SK-N-SH treated with all-trans-retinoic acid at 6 μM for 48 hours (cell line): ENCODE data around the gene BICD1.
A peak's percentile ranks its signal among the peaks of the same experiment; 100 is the strongest.

ENCODE experiments used
- ATAC-seq: fragments of 200-7000 bp; cut with Tn5 transposase; 3 replicates; pipeline ENCODE4 v1.9.1; 2020; ENCODE audit warnings: mild to moderate bottlenecking, moderate library complexity
- ARNTL ChIP-seq: fragments of 450-650 bp; formaldehyde crosslinking; IDR thresholded peaks from 2 replicates; pipeline ENCODE4 v1.5.0; 2020; ENCODE audit warnings: low read depth, mild to moderate bottlenecking, moderate library complexity, borderline replicate concordance
- BACH2 ChIP-seq: fragments of 250-450 bp; sonication (Bioruptor Pico); IDR thresholded peaks from 2 replicates; pipeline ENCODE4 v1.9.0; 2021; ENCODE audit warnings: mild to moderate bottlenecking, borderline replicate concordance
- CREB5 ChIP-seq: fragments of 250-450 bp; sonication (Bioruptor Pico); IDR thresholded peaks from 2 replicates; pipeline ENCODE4 v1.5.1; 2020; ENCODE audit warnings: low read depth, mild to moderate bottlenecking, moderate library complexity
- ESRRG ChIP-seq: fragments of 250-450 bp; sonication (Bioruptor Pico); IDR thresholded peaks from 2 replicates; pipeline ENCODE4 v1.6.1; 2021; ENCODE audit warnings: mild to moderate bottlenecking
- ISL1 ChIP-seq: fragments of 250-450 bp; sonication (Bioruptor Pico); IDR thresholded peaks from 2 replicates; pipeline ENCODE4 v2.1.2; 2022; ENCODE audit warnings: mild to moderate bottlenecking, moderate library complexity
- OSR1 ChIP-seq: fragments of 250-450 bp; sonication (Bioruptor Pico); IDR thresholded peaks from 2 replicates; pipeline ENCODE4 v1.8.0; 2022; ENCODE audit warnings: moderate library complexity, mild to moderate bottlenecking, inconsistent platforms
- PATZ1 ChIP-seq: fragments of 250-450 bp; sonication (Bioruptor Pico); IDR thresholded peaks from 2 replicates; pipeline ENCODE4 v1.8.0; 2020; ENCODE audit warnings: mild to moderate bottlenecking, moderate library complexity, borderline replicate concordance
- PPARA ChIP-seq: fragments of 250-450 bp; sonication (Bioruptor Pico); IDR thresholded peaks from 2 replicates; pipeline ENCODE4 v1.5.0; 2020; ENCODE audit warnings: mild to moderate bottlenecking, borderline replicate concordance
- RARB ChIP-seq: fragments of 250-450 bp; sonication (Bioruptor Pico); IDR thresholded peaks from 2 replicates; pipeline ENCODE4 v1.8.0; 2021; ENCODE audit warnings: mild to moderate bottlenecking, moderate library complexity
- SNAI2 ChIP-seq: fragments of 250-450 bp; sonication (Bioruptor Pico); IDR thresholded peaks from 2 replicates; pipeline ENCODE4 v1.5.0; 2020; ENCODE audit warnings: mild to moderate bottlenecking, moderate library complexity
- TCF4 ChIP-seq: fragments of 250-450 bp; sonication (Bioruptor Pico); IDR thresholded peaks from 2 replicates; pipeline ENCODE4 v1.8.0; 2021; ENCODE audit warnings: mild to moderate bottlenecking, moderate library complexity, borderline replicate concordance
- ZC3H10 ChIP-seq: fragments of 250-450 bp; sonication (Bioruptor Pico); IDR thresholded peaks from 2 replicates; pipeline ENCODE4 v1.5.1; 2021; ENCODE audit warnings: mild to moderate bottlenecking, moderate library complexity
- ZFP3 ChIP-seq: fragments of 250-450 bp; sonication (Bioruptor Pico); IDR thresholded peaks from 2 replicates; pipeline ENCODE4 v1.5.0; 2020; ENCODE audit warnings: mild to moderate bottlenecking, moderate library complexity
- ZFP30 ChIP-seq: fragments of 450-650 bp; formaldehyde crosslinking; IDR thresholded peaks from 2 replicates; pipeline ENCODE4 v1.5.0; 2022; ENCODE audit warnings: mild to moderate bottlenecking, moderate library complexity
- ZNF565 ChIP-seq: fragments of 450-650 bp; formaldehyde crosslinking; conservative IDR thresholded peaks from 2 replicates; pipeline ENCODE4 v1.5.0; 2020; ENCODE audit warnings: low read depth, mild to moderate bottlenecking, moderate library complexity
- ZNF70 ChIP-seq: fragments of 450-650 bp; formaldehyde crosslinking; IDR thresholded peaks from 2 replicates; pipeline ENCODE4 v1.5.0; 2020; ENCODE audit warnings: mild to moderate bottlenecking, moderate library complexity
- ZNF8 ChIP-seq: fragments of 450-650 bp; formaldehyde crosslinking; IDR thresholded peaks from 2 replicates; pipeline ENCODE4 v1.5.0; 2020; ENCODE audit warnings: mild to moderate bottlenecking, moderate library complexity
- TF ChIP-seq, protein P1 (sequence below): fragments of 250-450 bp; sonication (Bioruptor Pico); IDR thresholded peaks from 2 replicates; pipeline ENCODE4 v1.5.1; 2021; ENCODE audit warnings: mild to moderate bottlenecking, moderate library complexity

Gene BICD1

DNA sequence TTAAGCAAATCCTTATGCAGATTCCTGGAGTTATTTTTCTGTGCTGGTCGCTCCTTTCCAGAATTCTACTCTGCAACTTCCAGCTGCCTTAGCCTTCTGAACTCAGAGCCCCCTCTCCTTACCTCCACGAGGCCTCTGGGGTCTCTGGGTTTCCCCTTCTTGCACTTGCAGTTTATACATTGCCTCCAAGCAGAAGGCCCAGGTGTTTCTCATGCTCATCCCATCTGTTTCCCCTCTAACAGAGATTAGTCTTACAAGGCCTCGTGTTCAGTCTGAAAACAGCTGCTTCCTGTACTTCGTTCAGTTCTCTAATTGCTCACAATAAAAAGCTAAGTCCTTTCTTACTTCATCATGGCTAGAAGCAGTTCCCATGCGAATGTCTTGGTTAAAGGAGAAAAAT lies 158.3 kb downstream of the BICD1 start:
- peak; percentile 66 for TF ChIP-seq TCF4 (CRISPR knock-in tag)
- no peak for TF ChIP-seq OSR1 (CRISPR knock-in tag)
- TF ChIP-seq, all 23 proteins: peak for 1
- ATAC-seq: no peak

DNA sequence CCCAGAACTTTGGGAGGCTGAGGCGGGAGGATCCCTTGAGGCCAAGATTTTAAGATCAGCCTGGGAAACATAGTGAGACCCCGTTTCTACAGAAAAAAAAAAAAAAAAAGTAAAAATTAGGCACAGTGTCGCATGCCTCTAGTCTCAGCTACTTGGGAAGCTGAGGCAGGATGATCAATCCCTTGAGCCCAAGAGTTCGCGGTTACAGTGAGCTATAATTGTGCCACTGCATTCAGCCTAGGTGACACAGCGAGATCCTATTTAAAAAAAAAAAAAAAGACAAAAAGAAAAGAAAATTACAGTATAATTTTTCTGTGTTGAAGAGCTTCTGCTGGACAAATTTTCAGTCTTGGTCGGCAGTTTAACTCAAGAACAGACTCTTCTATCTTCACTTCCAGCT lies 158.8 kb downstream of the BICD1 start:
- TF ChIP-seq ISL1 (CRISPR knock-in tag) (no peak), RARB (CRISPR knock-in tag) (no peak), OSR1 (CRISPR knock-in tag) (no peak), ZNF70 (CRISPR knock-in tag) (no peak), ZFP3 (CRISPR knock-in tag) (no peak), SNAI2 (CRISPR knock-in tag) (no peak)
- TF ChIP-seq, protein P1, sequence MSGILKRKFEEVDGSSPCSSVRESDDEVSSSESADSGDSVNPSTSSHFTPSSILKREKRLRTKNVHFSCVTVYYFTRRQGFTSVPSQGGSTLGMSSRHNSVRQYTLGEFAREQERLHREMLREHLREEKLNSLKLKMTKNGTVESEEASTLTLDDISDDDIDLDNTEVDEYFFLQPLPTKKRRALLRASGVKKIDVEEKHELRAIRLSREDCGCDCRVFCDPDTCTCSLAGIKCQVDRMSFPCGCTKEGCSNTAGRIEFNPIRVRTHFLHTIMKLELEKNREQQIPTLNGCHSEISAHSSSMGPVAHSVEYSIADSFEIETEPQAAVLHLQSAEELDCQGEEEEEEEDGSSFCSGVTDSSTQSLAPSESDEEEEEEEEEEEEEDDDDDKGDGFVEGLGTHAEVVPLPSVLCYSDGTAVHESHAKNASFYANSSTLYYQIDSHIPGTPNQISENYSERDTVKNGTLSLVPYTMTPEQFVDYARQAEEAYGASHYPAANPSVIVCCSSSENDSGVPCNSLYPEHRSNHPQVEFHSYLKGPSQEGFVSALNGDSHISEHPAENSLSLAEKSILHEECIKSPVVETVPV: no peak
- ATAC-seq: no peak

- ATAC-seq: no peak
- TF ChIP-seq PATZ1 (CRISPR knock-in tag) (no peak), RARB (CRISPR knock-in tag) (no peak), SNAI2 (CRISPR knock-in tag) (no peak), ZNF8 (no peak), BACH2 (CRISPR knock-in tag) (no peak), ESRRG (CRISPR knock-in tag) (no peak), ZFP30 (CRISPR knock-in tag) (no peak), PPARA (CRISPR knock-in tag) (no peak), ZNF565 (no peak), ZFP3 (CRISPR knock-in tag) (no peak), ISL1 (CRISPR knock-in tag) (no peak)
Measured at GRCh38 chr12:32265951-32266350, 159.3 kb downstream of the BICD1 start.

DNA sequence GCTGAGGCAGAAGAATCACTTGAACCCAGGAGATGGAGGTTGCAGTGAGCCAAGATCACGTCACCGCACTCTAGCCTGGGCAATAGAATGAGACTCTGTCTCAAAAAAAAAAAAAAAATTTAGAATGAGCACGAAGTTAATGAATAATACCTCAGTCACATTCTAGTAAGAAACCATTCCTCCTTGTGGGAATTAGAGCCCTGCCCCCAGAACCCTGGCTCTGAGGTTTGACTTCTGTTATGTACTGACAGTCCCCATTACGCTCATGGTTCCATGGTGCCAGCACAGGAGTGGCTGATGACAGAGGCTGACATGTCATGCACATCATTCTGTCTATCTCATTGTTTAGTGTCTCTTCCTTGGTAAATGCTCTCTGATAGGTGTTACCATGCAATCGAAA lies 160.1 kb downstream of the BICD1 start:
- TF ChIP-seq ZFP30 (CRISPR knock-in tag) (no peak), ARNTL (CRISPR knock-in tag) (no peak), ZC3H10 (CRISPR knock-in tag) (no peak), OSR1 (CRISPR knock-in tag) (no peak), RARB (CRISPR knock-in tag) (no peak), PPARA (CRISPR knock-in tag) (no peak)
- TF ChIP-seq, protein P1: no peak
- no peak for ATAC-seq

DNA sequence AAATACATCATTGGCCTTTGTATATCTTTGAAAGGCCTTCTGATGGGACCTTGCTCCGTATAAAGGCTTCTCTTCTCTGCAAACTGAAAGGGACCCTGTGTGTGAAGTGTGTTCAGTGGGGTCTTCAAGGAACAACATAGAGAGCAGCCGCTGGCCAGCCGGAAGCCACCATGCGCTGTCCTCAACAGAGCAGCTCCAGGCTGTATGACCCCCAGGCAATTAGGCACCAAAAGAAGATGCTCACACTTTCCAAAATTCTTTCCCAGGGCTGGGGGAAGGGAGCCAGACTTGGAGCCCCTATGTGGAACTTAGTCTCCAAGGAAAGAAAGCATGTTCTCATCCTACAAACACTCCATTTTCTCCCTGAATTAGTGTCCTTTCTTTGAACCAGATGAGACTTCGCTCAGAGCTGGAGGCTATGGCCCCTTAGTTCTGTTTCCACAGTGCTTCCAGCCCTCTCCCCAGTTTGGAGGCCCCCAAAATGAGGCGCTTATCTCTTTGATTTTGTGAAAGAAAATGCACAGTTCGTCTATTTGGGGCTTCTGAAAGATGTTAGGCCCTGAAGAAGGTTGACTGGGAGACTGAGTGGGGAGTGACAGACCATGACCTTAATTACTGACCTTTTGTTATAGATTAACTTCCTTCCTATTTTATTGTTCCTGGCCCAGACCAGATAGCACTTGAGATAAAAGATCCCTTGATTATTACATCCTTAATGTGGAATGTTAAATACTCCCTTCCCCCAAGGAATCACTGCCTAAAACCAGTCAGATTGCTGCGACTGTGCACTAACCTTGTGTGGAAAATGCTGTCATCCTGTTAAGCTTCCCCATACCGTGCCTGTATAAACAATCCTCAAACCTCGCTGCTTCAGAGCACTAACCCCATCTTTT lies 164.4 kb downstream of the BICD1 start:
- TF ChIP-seq ISL1 (CRISPR knock-in tag) (peak; percentile 44), SNAI2 (CRISPR knock-in tag) (0 out of 2 replicates have a peak, but pooled peaks have one; percentile 19), TCF4 (CRISPR knock-in tag) (0 out of 2 replicates have a peak, but pooled peaks have one; percentile 23), PATZ1 (CRISPR knock-in tag) (no peak), CREB5 (no peak)
- peak; percentile 91 for ATAC-seq
